HCT116 (cell line): Measurements from ENCODE around the gene SETDB1. TPM values are rescaled to one million over a fixed set of nuclear protein-coding genes. Genes with fewer than 3 reads are reported as not detected.

Experiments used
- ATAC-seq: fragments of 200-7000 bp; cut with Tn5 transposase; 2 replicates; pipeline ENCODE4 v1.9.1; 2020; ENCODE audit warnings: mild to moderate bottlenecking, moderate library complexity
- BruUV-seq: library from RNA; stranded (reverse); fragments of 400-500 nt; replicated peaks from 2 replicates; lab custom pipeline; 2021; lab: Mats Ljungman, UMichigan
- CTCF ChIA-PET: fragments of 300-600 bp; sonication (Branson Sonifier 250); formaldehyde crosslinking; loops from one replicate; lab custom pipeline; 2021; ENCODE audit warnings: antibody characterized with exemption; lab: Charles Lee
- POLR2A ChIA-PET: fragments of 300-600, 350-600 bp; sonication (Branson Sonifier 250); formaldehyde crosslinking; loops from one replicate; lab custom pipeline; 2021; ENCODE audit warnings: antibody characterized with exemption; lab: Charles Lee
- RAD21 ChIA-PET, 2 experiments: fragments of 300-600 bp; sonication (Branson Sonifier 250); formaldehyde crosslinking; loops; one replicate each; lab custom pipeline; 2023; ENCODE audit warnings: low total read pairs in 2 of 2; ENCODE audit not compliant: uncharacterized antibody in 2 of 2, unreplicated experiment in 2 of 2, low non-redundant PET in 1 of 2; lab: Charles Lee
- DNase-seq: peaks from one replicate; pipeline ENCODE4 v3.0.0-alpha.2; 2010; ENCODE audit warnings: low read depth, low spot score
- H2AFZ ChIP-seq: fragments of 200-600 bp; shearing (Covaris generic), sonication (generic); 2 replicates; pipeline ENCODE4 v1.6.1; 2017; ENCODE audit warnings: low read depth, mixed run types, mixed read lengths, antibody characterized with exemption, low read length; ENCODE audit not compliant: poor library complexity, severe bottlenecking
- H3K27ac ChIP-seq: 2 replicates; pipeline ENCODE4 v1.5.1; 2012; ENCODE audit warnings: low read depth, low read length
- H3K27me3 ChIP-seq: fragments of 200-600 bp; sonication (generic); 2 replicates; pipeline ENCODE4 v1.6.1; 2016; ENCODE audit warnings: mixed run types, low read length, mixed read lengths; ENCODE audit not compliant: insufficient read depth
- H3K36me3 ChIP-seq, 2 experiments: fragments of 200-500 bp in 1 of 2; fragments of 200-600 bp in 1 of 2; sonication (Bioruptor generic) in 1 of 2; sonication (generic) in 1 of 2; 2 replicates each; pipeline versions ENCODE4 v1.5.1 to v1.6.1; 2014 to 2016; ENCODE audit warnings: low read length in 2 of 2, inconsistent platforms in 1 of 2, mixed read lengths in 1 of 2, mixed run types in 1 of 2; ENCODE audit not compliant: insufficient read depth in 2 of 2, control insufficient read depth in 1 of 2
- H3K4me1 ChIP-seq, 2 experiments: fragments of 200-600 bp in 1 of 2; sonication (generic) in 1 of 2; 2 replicates each; pipeline versions ENCODE4 v1.5.1 to v1.6.1; 2012 to 2017; ENCODE audit warnings: low read length in 2 of 2, inconsistent platforms in 1 of 2, mild to moderate bottlenecking in 1 of 2, mixed read lengths in 1 of 2, mixed run types in 1 of 2, moderate library complexity in 1 of 2; ENCODE audit not compliant: insufficient read depth in 2 of 2, control insufficient read depth in 1 of 2
- H3K4me2 ChIP-seq: fragments of 200-600 bp; sonication (generic); 2 replicates; pipeline ENCODE4 v1.6.1; 2017; ENCODE audit warnings: mixed run types, low read length, mixed read lengths
- H3K4me3 ChIP-seq, 2 experiments: fragments of 200-600 bp in 1 of 2; sonication (generic) in 1 of 2; replicated peaks in 1 of 2; 2 replicates each; pipeline ENCODE4 v1.5.1; 2011 to 2016; ENCODE audit warnings: low read length in 2 of 2, control low read depth in 1 of 2, low read depth in 1 of 2, mild to moderate bottlenecking in 1 of 2, mixed read lengths in 1 of 2, mixed run types in 1 of 2
- H3K79me2 ChIP-seq: fragments of 200-600 bp; sonication (generic); 2 replicates; pipeline ENCODE4 v1.6.1; 2017; ENCODE audit warnings: mild to moderate bottlenecking, mixed run types, low read length, moderate library complexity, mixed read lengths; ENCODE audit not compliant: insufficient read depth
- H3K9ac ChIP-seq: fragments of 200-600 bp; sonication (generic); 2 replicates; pipeline ENCODE4 v1.6.1; 2016; ENCODE audit warnings: low read length, mixed read lengths
- H3K9me2 ChIP-seq: fragments of 200-600 bp; sonication (generic), shearing (Covaris generic); 2 replicates; pipeline ENCODE4 v1.6.1; 2017; ENCODE audit warnings: mixed run types, mild to moderate bottlenecking, moderate library complexity; ENCODE audit not compliant: insufficient read depth
- H3K9me3 ChIP-seq, 2 experiments: fragments of 200-500 bp in 1 of 2; fragments of 200-600 bp in 1 of 2; sonication (Bioruptor generic) in 1 of 2; sonication (generic) in 1 of 2; 2 replicates each; pipeline ENCODE4 v1.6.1; 2014 to 2017; ENCODE audit warnings: low read length in 2 of 2, mixed read lengths in 2 of 2, inconsistent platforms in 1 of 2, low read depth in 1 of 2, mild to moderate bottlenecking in 1 of 2, mixed run types in 1 of 2, moderate library complexity in 1 of 2; ENCODE audit not compliant: control insufficient read depth in 1 of 2, insufficient read depth in 1 of 2
- H4K20me1 ChIP-seq: fragments of 200-600 bp; sonication (generic), shearing (Covaris generic); 2 replicates; pipeline ENCODE4 v1.6.1; 2017; ENCODE audit warnings: mixed run types, mild to moderate bottlenecking, moderate library complexity; ENCODE audit not compliant: insufficient read depth
- EZH2 ChIP-seq: fragments of 200-600 bp; sonication (generic); IDR thresholded peaks from 2 replicates; pipeline ENCODE4 v1.6.1; 2017; ENCODE audit warnings: antibody characterized with exemption, mixed run types
- FOSL1 ChIP-seq: IDR thresholded peaks from 2 replicates; pipeline ENCODE4 v1.6.1; 2012; ENCODE audit warnings: low read depth
- POLR2A ChIP-seq: IDR thresholded peaks from 2 replicates; pipeline ENCODE4 v1.7.0; 2011; ENCODE audit warnings: borderline replicate concordance; ENCODE audit not compliant: insufficient read depth, insufficient read length; ENCODE audit errors: extremely low read depth
- YY1 ChIP-seq: IDR thresholded peaks from 2 replicates; pipeline ENCODE4 v1.6.1; 2011; ENCODE audit warnings: low read length, low read depth, moderate library complexity, mild to moderate bottlenecking; ENCODE audit not compliant: insufficient replicate concordance; ENCODE audit errors: extremely low read depth
- intact Hi-C: fragments of 100-400 bp; cut with micrococcal nuclease; formaldehyde crosslinking; loops from 2 replicates; pipeline ENCODE4 v1.10.0; 2022
- total RNA-seq: library from RNA; stranded (reverse); gene quantifications from one replicate; pipeline ENCODE4 v1.2.1, GENCODE V29; 2021; ENCODE audit not compliant: unreplicated experiment
- TF ChIP-seq, protein P1 (sequence below), 3 experiments: fragments of 200-600 bp in 1 of 3; sonication (generic) in 1 of 3; IDR thresholded peaks in 2 of 3; conservative IDR thresholded peaks in 1 of 3; 2 replicates each; pipeline ENCODE4 v1.5.1; 2012 to 2017; ENCODE audit warnings: low read depth in 2 of 3, low read length in 2 of 3, antibody characterized with exemption in 1 of 3, borderline replicate concordance in 1 of 3, control low read depth in 1 of 3, mild to moderate bottlenecking in 1 of 3, mixed read lengths in 1 of 3, mixed run types in 1 of 3, moderate library complexity in 1 of 3; ENCODE audit not compliant: insufficient read depth in 1 of 3
- TF ChIP-seq, protein P2 (sequence below): IDR thresholded peaks from 2 replicates; pipeline ENCODE4 v1.6.1; 2012

Gene SETDB1
- total RNA-seq, 1 experiment from 2014 or later: 54.3 TPM

DNA sequence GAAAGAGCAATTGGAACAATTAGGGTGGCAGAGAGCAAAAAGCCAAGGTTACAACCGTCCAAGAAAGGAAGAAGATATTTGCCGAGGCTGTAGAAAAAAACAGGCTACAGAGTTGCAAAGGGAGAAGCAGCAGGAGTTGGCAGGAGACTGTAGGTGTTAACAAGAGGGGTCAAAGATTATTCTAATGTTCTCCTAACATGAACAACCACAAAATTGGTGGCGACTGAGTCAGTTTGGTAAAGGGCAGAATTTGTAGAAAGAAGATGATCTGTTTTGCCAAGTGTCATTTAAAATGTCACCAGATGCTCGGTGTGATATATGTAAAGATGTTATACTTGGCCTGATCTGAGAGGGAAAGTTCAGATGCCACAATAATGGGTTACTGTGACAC, 81.7 kb downstream of the SETDB1 start:
- no peaks in the 10 kb centered on the region for H3K9me2 ChIP-seq
- H3K4me1 ChIP-seq: peaks cover 13 to 40% of the 10 kb centered on the region in 2 experiments; a peak in 3 of 4 replicates
- no peaks in the 10 kb centered on the region for H3K36me3 ChIP-seq
- peak overlapping the region; percentile 48 for H3K9ac ChIP-seq
- DNase-seq: no peak
- peak overlapping the region; percentile 8 for H2AFZ ChIP-seq
- intact Hi-C loops: loop anchor here (5.0 kb wide), 1 partner anchor 446 kb away; no protein-coding TSS in a partner anchor
- CTCF ChIA-PET: no interaction called here
- no peak overlapping the region for H3K27ac ChIP-seq
- no peaks in the 10 kb centered on the region for H3K9me3 ChIP-seq
- H3K4me2 ChIP-seq: peak overlapping the region; percentile 94
- RAD21 ChIA-PET: no interaction called here
- ATAC-seq: no peak
- no peak for TF ChIP-seq FOSL1
- no peak for TF ChIP-seq YY1
- TF ChIP-seq, protein P1, sequence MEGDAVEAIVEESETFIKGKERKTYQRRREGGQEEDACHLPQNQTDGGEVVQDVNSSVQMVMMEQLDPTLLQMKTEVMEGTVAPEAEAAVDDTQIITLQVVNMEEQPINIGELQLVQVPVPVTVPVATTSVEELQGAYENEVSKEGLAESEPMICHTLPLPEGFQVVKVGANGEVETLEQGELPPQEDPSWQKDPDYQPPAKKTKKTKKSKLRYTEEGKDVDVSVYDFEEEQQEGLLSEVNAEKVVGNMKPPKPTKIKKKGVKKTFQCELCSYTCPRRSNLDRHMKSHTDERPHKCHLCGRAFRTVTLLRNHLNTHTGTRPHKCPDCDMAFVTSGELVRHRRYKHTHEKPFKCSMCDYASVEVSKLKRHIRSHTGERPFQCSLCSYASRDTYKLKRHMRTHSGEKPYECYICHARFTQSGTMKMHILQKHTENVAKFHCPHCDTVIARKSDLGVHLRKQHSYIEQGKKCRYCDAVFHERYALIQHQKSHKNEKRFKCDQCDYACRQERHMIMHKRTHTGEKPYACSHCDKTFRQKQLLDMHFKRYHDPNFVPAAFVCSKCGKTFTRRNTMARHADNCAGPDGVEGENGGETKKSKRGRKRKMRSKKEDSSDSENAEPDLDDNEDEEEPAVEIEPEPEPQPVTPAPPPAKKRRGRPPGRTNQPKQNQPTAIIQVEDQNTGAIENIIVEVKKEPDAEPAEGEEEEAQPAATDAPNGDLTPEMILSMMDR (IDR thresholded peaks at IDR 0.05 in 2 of 3, conservative IDR thresholded peaks at IDR 0.05 in 1 of 3; ENCODE audit: borderline replicate concordance in 1 of 3, insufficient read depth in 1 of 3, low read depth in 2 of 3, low read length in 2 of 3): no peak
- no peak for TF ChIP-seq EZH2
- TF ChIP-seq, protein P2, sequence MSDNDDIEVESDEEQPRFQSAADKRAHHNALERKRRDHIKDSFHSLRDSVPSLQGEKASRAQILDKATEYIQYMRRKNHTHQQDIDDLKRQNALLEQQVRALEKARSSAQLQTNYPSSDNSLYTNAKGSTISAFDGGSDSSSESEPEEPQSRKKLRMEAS: no peak
- no peak for TF ChIP-seq POLR2A
- POLR2A ChIA-PET: no interaction called here
- no peaks in the 10 kb centered on the region for H3K27me3 ChIP-seq
- no peaks in the 10 kb centered on the region for H4K20me1 ChIP-seq
- peaks cover 16% of the 10 kb centered on the region for H3K79me2 ChIP-seq
- BruUV-seq: no TSS peak
- H3K4me3 ChIP-seq: peak overlapping the region; percentile 60 to 94
